ENCODE results near the gene PARD3B.
A peak's percentile ranks its signal among the peaks of the same experiment; 100 is the strongest.

PARD3B gene

DNA sequence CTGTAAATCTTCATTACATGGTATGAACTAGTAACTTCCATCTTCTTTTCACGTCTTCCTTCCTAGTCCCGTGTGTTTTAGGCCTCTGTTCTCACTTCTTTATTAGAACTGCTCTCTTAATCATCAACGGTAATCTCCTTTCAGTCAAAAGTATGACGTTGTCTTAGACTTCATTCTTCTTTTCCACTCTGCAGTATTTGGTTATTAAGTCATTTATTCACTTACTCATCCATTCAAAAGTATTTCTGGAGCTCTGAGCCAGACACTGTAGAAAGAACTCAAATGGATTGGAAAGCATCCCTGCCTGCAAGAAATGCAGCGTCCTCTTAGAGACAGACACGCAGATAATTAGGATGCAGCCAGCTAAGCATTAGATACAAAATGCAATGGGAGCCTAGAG is 642.5 kb downstream of the PARD3B start:
- H3K27me3 ChIP-seq (ENCODE audit: low read depth) = 0 out of 2 replicates have a peak, but pooled peaks cover 3% of the 10 kb centered on the region
- H3K9me3 ChIP-seq = no peaks in the 10 kb centered on the region
- no peaks in the 10 kb centered on the region for H3K4me1 ChIP-seq
- in situ Hi-C loops (cut with MboI; ENCODE audit: low sequenced_read_pairs) = no loop called here
- no peak overlapping the region for H3K4me3 ChIP-seq
- H3K36me3 ChIP-seq (replicated peaks) = no peaks in the 10 kb centered on the region
- DNase-seq (ENCODE audit: low spot score in 2 of 2) = no peak

DNA sequence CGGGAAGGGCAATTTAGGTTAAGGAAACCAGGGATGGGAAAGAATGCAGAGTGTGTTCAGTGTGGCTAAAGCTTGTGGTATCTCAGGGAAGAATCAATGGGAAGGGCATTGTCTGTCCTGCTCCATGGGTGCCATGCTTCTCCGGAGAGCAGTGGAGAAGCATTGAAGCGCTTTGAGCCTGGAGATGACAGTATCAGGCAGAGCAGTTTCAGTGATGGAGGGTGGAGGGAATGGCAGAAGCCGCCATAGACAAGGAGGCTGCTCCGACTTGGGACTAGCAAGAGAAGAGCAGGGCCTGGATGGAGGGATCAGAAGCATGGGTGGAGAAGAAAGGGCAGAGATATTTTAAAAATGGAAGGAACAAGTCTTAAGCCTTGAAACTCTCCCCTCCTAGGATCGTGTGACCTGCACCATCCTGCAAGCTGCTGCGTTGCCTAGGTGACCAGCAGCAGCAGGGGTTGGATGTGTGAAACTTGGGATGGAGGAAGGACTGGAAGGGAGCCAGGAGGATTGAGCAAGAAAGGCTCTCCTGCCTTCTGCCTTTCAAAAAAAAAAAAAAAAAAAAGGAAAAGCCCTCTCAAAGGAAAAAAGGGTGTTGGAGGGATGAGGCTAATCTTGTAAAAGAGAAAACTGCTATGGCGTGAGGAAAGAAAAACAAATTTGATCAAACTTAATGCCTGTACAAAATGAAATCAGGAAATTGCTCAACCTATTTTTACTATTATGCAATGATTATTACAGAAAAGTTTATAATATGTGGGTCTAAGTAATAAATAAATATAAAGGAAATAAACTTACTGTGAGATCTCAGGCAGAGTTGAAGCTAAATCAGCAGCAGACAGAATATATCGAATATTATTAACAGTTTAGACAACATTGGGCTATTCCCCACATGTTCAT is 643.2 kb downstream of the PARD3B start:
- in situ Hi-C loops (cut with MboI; ENCODE audit: low sequenced_read_pairs) = no loop called here
- Histone ChIP-seq H3K4me3 (no peak overlapping the region), H3K36me3 (replicated peaks) (no peaks in the 10 kb centered on the region), H3K27me3 (ENCODE audit: low read depth) (0 out of 2 replicates have a peak, but pooled peaks cover 3% of the 10 kb centered on the region), H3K9me3 (no peaks in the 10 kb centered on the region), H3K4me1 (no peaks in the 10 kb centered on the region)
- peak in 1 of 2 experiments; percentile 16 for DNase-seq (ENCODE audit: low spot score in 2 of 2)

DNA sequence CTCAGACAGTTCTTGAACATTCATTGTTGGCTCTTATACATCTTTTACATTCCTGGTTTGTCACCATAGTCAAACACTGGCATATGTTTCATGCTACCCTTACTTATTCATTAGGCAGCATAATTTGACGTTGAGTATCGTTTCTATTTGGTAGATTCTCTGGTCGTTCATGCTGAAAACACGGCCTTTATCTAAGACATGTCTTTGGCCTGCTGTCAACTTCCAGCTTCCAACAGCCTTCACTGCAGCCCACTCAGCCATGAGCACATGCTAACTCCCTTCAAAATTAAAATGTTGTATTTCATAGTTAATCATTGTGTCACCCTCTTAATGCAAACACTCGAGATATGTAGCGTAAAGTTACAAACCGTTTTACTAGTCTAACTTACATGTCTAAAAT is 644.0 kb downstream of the PARD3B start:
- H3K36me3 ChIP-seq (replicated peaks) = no peaks in the 10 kb centered on the region
- 0 out of 2 replicates have a peak, but pooled peaks cover 3% of the 10 kb centered on the region for H3K27me3 ChIP-seq (ENCODE audit: low read depth)
- no peak overlapping the region for H3K4me3 ChIP-seq
- H3K4me1 ChIP-seq = no peaks in the 10 kb centered on the region
- no peaks in the 10 kb centered on the region for H3K9me3 ChIP-seq
- DNase-seq (ENCODE audit: low spot score in 2 of 2) = no peak
- in situ Hi-C loops (cut with MboI; ENCODE audit: low sequenced_read_pairs) = no loop called here

DNA sequence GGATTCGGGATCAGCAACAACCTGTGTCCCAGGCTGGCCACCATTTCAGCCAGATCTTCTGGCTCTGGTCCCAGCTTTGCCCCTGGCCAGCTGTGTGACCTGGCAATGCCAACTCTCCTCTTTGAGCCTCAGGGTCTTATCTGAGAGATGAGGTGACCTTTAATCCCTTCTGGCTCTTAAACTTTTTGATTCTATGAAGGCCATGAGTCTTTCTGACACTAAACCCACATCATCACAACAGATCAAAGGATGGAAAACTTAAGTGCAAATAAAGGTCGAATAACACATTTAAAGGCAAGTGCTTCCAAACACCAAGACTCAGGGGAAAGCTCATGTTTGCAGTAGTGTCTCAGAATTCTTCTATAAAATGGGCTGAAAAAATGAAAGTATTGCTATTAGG is 645.3 kb downstream of the PARD3B start:
- Histone ChIP-seq H3K36me3 (replicated peaks) (no peaks in the 10 kb centered on the region), H3K27me3 (ENCODE audit: low read depth) (0 out of 2 replicates have a peak, but pooled peaks cover 3% of the 10 kb centered on the region), H3K4me3 (no peak overlapping the region), H3K9me3 (no peaks in the 10 kb centered on the region), H3K4me1 (no peaks in the 10 kb centered on the region)
- in situ Hi-C loops (cut with MboI; ENCODE audit: low sequenced_read_pairs) = no loop called here
- DNase-seq (ENCODE audit: low spot score in 2 of 2) = no peak

DNA sequence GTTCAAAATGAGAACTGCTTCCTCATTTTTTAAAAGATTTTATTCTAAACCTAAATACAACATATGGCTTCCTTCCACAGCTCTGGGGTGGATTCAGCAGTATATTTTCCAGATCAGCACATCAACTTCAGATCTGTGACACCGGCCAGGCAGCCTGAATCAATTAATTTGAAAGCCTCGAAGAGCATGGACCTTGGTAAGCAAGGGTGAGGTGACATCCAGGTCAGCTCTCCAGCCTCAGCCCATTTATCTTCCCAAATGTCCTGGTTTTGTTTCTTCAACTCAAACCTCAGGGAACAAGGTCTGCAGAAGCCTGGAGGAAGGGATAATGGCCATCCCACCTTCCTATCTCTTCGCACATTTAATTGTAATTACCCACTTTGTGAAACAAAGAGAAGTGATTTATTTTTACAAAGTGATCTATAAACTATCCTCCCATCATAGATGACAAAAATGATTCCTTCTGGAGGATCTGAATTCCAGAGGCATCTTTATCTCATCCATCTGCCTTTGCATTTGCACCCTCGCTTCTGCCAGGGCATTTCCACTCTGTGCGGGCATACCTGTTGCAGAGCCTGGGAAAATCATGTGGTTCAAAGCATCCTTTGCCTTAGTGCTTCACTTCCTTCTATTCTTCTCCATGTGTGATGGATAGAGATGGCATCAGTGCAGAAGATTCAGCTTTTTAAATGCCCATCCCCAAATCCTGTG is 648.0 kb downstream of the PARD3B start:
- in situ Hi-C loops (cut with MboI; ENCODE audit: low sequenced_read_pairs) = no loop called here

DNA sequence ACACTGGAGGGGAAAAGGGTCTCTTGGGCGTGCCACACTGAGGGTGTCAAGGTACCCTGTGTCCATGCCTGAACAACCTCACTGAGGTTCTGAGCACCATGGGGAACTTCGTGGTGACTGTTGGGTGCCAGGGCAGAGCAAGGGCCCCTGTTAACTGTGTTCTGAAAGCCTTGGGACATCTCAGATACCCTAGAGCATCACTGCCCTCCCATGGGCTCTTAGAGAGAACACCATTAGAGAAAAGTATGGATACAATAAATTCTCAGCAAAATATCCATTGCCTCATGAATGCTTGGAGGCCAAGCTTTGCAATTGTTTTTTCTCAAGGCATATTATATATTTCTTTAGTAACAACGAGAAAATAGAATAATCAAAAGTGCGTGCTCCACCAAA is 648.6 kb downstream of the PARD3B start:
- H3K9me3 ChIP-seq = no peaks in the 10 kb centered on the region
- no peaks in the 10 kb centered on the region for H3K36me3 ChIP-seq (replicated peaks)
- in situ Hi-C loops (cut with MboI; ENCODE audit: low sequenced_read_pairs) = no loop called here
- H3K27me3 ChIP-seq (ENCODE audit: low read depth) = no peaks in the 10 kb centered on the region
- no peak for DNase-seq (ENCODE audit: low spot score in 2 of 2)
- no peaks in the 10 kb centered on the region for H3K4me1 ChIP-seq
- no peak overlapping the region for H3K4me3 ChIP-seq

More for the DNA sequence above, 648.0 kb downstream of the PARD3B start:
- no peaks in the 10 kb centered on the region for H3K4me1 ChIP-seq
- H3K27me3 ChIP-seq (ENCODE audit: low read depth) = no peaks in the 10 kb centered on the region
- no peaks in the 10 kb centered on the region for H3K9me3 ChIP-seq
- DNase-seq (ENCODE audit: low spot score in 2 of 2) = no peak
- H3K4me3 ChIP-seq = no peak overlapping the region
- H3K36me3 ChIP-seq (replicated peaks) = no peaks in the 10 kb centered on the region

DNA sequence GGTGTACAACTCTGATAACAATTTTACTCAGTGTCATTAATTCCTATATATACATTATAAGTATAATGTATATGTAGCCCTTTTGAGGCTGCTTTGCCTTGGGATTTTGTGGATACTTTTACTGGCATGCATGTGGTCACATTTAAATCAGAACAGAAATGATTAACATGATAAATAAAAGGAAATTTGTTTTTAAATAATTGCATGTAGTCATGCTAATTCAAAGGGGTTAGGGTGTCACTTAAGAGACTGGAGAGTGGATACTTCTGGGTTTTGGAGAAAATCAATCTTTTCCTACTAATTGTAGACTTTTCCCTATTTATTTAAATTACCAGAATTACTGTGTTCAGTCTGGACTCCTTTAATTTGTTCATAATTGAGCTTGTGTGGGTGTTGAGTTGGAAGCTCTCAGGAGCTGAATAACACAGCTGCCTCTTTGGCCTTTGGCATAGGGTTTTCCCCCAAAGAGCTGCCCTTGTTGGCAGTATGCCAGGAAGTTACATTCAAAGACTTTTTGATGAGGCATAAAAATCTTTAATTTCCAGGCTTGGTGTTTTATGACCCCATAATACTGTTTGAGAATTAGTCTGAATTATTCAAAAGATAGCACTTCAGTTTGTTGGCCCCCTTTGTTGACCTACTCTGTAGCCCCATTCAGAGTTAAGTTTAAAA is 652.3 kb downstream of the PARD3B start:
- DNase-seq (ENCODE audit: low spot score in 2 of 2) = no peak
- H3K4me3 ChIP-seq = no peak overlapping the region
- in situ Hi-C loops (cut with MboI; ENCODE audit: low sequenced_read_pairs) = no loop called here

DNA sequence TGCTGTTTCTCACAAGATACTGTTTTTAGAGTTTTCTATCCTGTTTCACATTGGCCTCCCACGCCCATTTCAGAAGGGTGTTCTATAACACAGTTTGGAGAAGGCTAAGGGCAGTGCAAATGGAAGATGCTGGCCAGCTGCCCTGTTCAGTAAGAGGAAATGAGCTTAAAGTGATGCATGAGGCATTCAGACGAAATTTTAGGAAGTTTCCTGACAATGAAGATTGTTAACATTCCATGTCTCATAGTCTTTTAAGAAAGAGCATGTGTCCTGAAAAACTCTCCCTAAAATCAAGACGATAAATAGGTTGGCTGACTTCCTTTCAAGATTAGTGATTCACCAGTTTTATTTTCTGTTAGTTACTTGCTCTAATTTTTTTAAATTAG is 652.9 kb downstream of the PARD3B start:
- Histone ChIP-seq H3K4me1 (no peaks in the 10 kb centered on the region), H3K36me3 (replicated peaks) (no peaks in the 10 kb centered on the region), H3K9me3 (no peaks in the 10 kb centered on the region), H3K27me3 (ENCODE audit: low read depth) (no peaks in the 10 kb centered on the region; the same call in 1 of the 2 replicates), H3K4me3 (no peak overlapping the region)
- no peak for DNase-seq (ENCODE audit: low spot score in 2 of 2)
- in situ Hi-C loops (cut with MboI; ENCODE audit: low sequenced_read_pairs) = no loop called here

More for the DNA sequence above, 652.3 kb downstream of the PARD3B start:
- Histone ChIP-seq H3K4me1 (no peaks in the 10 kb centered on the region), H3K36me3 (replicated peaks) (no peaks in the 10 kb centered on the region), H3K9me3 (no peaks in the 10 kb centered on the region), H3K27me3 (ENCODE audit: low read depth) (no peaks in the 10 kb centered on the region; the same call in 1 of the 2 replicates)

DNA sequence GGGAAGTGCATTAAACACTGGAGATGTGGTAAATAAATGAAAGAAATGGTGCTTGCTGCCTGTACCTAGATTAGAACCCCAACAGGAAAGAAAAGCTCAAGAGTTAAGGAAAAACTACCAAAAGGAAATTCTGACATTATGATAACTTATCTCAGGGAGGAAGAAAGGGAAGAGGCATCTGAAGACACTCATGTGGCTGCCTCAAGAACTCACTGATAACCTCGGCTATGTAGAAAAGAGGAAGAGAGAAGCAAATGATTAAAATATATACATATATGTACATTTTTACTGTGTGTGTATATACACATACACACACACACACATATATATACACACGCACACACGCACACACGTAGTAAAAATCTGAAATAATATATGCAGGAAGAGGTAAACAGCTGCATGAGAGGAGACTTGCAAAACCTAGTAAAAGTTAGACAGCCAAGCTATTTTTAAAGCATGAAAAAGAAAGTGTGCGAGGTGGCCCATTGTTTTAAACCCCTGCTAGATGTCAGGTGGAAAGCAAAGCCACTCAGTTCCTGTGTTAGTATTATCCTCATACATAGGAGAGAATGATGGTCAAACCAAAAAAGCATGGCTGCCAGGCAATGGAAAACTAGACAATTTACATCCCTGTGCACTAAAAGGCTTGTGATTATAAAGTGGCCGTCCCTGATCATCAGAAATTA is 654.0 kb downstream of the PARD3B start:
- Histone ChIP-seq H3K4me3 (no peak overlapping the region), H3K9me3 (no peaks in the 10 kb centered on the region), H3K36me3 (replicated peaks) (no peaks in the 10 kb centered on the region), H3K4me1 (no peaks in the 10 kb centered on the region), H3K27me3 (ENCODE audit: low read depth) (no peaks in the 10 kb centered on the region; the same call in 1 of the 2 replicates)
- no peak for DNase-seq (ENCODE audit: low spot score in 2 of 2)
- in situ Hi-C loops (cut with MboI; ENCODE audit: low sequenced_read_pairs) = no loop called here

DNA sequence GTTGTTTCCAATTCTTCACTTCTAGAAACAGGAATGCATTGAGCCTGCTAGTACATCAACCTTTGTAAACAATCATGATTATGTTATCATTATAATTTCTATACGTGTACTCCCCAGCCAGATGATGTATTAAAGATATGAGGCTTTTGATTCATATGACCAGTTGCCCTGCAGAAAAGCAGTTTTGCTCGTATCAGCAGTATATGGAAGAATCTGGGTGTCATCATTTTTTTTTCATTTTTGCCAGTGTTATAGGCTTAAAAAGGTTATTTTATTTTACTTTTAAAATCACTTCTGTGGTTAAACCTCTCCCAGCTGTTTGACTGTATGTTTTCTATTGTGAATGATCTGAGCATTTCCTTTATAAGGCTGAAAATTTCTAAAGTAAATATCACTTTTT is 665.2 kb downstream of the PARD3B start:
- Histone ChIP-seq H3K9me3 (no peaks in the 10 kb centered on the region), H3K4me1 (peaks cover 3% of the 10 kb centered on the region; the same call in 1 of the 2 replicates), H3K4me3 (no peak overlapping the region), H3K36me3 (replicated peaks) (no peaks in the 10 kb centered on the region), H3K27me3 (ENCODE audit: low read depth) (peaks cover 20% of the 10 kb centered on the region)
- no peak for DNase-seq (ENCODE audit: low spot score in 2 of 2)
- in situ Hi-C loops (cut with MboI; ENCODE audit: low sequenced_read_pairs) = no loop called here

DNA sequence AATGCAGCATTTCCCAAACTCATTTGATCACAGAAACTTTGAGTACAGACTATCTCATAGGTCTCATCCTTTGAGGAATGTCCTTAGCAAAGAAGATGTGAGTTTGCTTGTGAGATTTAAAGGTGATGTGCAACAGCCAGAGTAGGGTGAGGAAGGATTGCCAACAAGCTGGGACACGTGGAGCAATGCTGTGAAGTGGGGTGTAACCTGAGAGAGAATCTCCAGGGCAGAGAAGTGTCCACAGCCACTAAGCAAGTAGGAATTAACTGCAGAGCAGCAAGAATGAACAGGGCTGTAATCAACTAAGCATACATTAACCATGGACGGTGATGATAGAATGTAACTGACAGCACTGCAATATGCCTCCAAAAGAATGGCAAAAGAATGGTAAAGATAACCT is 667.1 kb downstream of the PARD3B start:
- H3K36me3 ChIP-seq (replicated peaks) = no peaks in the 10 kb centered on the region
- no peak for DNase-seq (ENCODE audit: low spot score in 2 of 2)
- in situ Hi-C loops (cut with MboI; ENCODE audit: low sequenced_read_pairs) = no loop called here
- H3K9me3 ChIP-seq = no peaks in the 10 kb centered on the region
- H3K4me3 ChIP-seq = no peak overlapping the region
- peaks cover 3% of the 10 kb centered on the region; the same call in 1 of the 2 replicates for H3K4me1 ChIP-seq
- H3K27me3 ChIP-seq (ENCODE audit: low read depth) = peaks cover 20% of the 10 kb centered on the region

DNA sequence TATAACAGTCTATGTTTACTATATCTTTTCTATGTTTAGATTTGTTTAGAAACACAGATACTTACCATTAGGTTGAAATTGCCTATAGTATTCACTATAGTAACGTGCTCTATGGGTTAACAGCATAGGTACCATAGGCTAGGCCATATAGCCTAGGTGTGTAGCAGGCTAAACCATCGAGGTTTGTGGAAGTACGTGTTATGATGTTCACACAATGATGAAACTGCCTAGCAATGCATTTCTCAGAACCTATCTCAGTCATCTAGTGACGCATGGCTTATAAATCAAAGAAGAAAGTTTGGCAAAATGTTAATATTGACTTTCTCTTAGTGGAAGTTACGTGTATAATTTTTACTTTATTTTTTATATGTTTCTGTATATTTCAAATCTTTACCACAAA is 670.8 kb downstream of the PARD3B start:
- Histone ChIP-seq H3K4me3 (no peak overlapping the region), H3K9me3 (no peaks in the 10 kb centered on the region)
- in situ Hi-C loops (cut with MboI; ENCODE audit: low sequenced_read_pairs) = no loop called here

DNA sequence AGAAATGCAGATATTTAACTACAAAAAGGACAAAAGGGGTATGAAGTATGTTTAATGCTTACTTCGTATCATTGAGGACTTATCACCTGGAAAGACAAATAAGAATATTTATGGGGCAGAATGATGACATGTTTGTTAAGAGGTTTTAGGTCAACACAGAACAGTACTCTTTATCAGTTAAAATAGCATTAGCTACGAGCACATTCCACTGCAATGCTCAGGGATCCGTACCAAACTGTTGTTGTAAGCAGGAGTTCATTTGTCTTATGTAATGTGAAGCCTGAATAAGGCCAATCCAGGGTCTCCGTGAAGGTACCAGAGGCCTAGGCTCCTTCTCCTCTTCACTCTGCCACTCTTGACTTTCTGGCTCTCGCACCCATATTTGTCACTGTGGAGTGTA is 671.3 kb downstream of the PARD3B start:
- H3K4me3 ChIP-seq = no peak overlapping the region
- H3K27me3 ChIP-seq (ENCODE audit: low read depth) = peaks cover 15% of the 10 kb centered on the region
- in situ Hi-C loops (cut with MboI; ENCODE audit: low sequenced_read_pairs) = no loop called here
- no peaks in the 10 kb centered on the region for H3K36me3 ChIP-seq (replicated peaks)
- no peaks in the 10 kb centered on the region for H3K9me3 ChIP-seq
- no peak for DNase-seq (ENCODE audit: low spot score in 2 of 2)
- peaks cover 3% of the 10 kb centered on the region; the same call in 1 of the 2 replicates for H3K4me1 ChIP-seq

More for the DNA sequence above, 670.8 kb downstream of the PARD3B start:
- peaks cover 19% of the 10 kb centered on the region for H3K27me3 ChIP-seq (ENCODE audit: low read depth)
- H3K36me3 ChIP-seq (replicated peaks) = no peaks in the 10 kb centered on the region
- peaks cover 3% of the 10 kb centered on the region; the same call in 1 of the 2 replicates for H3K4me1 ChIP-seq
- no peak for DNase-seq (ENCODE audit: low spot score in 2 of 2)

All from HAP-1 (cell line).